ENCODE data around the gene CHST8.

The CHST8 gene

DNA sequence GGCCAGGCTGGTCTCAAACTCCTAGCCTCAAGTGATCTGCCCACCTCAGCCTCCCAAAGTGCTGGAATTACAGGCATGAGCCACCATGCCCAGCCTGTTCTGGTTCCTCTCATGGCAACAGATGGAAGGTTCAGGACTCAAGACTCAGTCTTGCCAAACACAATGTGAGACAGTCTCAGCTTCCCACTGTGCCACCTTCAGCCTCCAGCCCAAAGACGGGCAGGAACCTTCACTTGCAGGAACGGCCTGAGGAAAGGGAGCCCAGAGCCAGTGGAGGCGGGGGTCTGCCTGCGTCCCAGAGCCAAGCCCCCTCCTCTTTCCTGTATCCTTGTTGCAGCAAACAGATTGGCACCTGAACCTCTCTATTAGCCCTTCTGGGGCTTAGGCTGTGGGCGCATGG lies 2.9 kb upstream of the CHST8 start:
- DNase-seq (ENCODE audit: low spot score): no peak

DNA sequence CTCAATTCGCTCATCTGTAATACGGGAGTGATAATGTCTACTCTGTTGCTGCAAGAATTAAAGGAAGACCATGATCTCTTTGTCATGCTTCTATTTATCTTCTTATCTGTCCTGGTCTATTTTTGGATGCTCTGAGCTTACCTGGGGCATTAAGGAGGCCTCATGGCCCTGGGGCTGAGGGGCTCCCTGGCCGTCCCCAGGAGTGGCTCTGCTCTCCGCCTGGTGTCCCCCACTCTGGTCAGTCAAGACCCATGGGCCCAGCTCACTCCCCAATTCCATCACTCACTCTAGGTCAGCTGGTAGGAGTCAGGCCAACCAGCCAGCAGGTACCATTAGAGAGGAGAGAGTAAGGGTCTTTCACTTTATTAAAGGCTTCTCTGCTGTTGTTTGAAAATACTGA lies 1.1 kb upstream of the CHST8 start:
- DNase-seq (ENCODE audit: low spot score): no peak

DNA sequence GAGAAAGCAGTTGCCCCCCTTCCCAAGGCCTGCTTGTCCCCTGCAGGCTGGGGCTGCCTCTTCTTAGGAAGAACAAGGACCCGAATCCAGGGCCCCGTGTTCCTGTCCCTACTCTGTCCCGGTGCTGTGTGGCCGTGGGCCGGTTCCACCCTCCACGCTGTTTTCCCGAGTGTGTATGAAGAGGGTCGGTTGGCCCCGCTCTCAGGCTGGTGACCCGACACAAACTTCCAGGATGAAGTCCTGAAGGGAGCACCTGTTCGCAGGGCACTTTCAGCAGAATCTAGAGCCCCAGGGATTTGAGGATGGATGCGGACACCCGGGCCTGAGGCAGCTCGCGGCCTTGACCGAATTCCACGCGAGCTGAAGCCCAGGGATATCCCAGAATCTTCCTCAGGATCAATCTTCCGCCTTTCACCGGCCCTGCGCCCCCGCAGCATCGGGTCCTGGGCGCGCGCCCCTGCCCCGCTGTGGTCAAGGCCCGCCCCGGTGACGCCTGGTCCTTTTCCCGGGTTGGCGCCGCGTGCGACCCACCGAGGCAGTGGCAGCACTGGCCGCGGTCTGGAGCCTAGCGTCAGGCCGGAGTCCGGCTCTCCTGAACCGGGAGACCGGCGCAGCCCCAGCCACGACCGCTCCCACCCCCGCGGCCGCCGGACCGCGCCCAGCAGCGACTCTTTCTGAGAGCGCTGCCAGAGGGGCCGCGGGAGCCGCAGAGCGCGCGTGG lies 528 bp upstream of the CHST8 start:
- DNase-seq (ENCODE audit: low spot score): no peak

DNA sequence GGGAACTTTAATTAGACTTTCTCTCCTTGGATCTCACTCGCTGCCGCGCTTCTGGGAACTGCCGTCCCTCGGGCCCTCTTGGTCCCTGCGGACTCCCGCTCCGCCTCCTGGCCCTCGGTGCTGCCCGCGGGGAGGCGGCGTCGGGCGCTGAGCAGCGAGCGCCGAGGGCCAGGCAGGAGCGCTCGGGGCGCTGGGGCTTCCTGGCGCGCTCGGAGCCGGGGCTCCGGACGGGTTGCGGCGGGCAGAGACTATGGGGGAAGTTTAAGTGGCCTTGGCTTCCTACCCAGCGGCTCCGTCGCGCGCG lies 704 bp downstream of the CHST8 start:
- DNase-seq (ENCODE audit: low spot score): peak; percentile 61

DNA sequence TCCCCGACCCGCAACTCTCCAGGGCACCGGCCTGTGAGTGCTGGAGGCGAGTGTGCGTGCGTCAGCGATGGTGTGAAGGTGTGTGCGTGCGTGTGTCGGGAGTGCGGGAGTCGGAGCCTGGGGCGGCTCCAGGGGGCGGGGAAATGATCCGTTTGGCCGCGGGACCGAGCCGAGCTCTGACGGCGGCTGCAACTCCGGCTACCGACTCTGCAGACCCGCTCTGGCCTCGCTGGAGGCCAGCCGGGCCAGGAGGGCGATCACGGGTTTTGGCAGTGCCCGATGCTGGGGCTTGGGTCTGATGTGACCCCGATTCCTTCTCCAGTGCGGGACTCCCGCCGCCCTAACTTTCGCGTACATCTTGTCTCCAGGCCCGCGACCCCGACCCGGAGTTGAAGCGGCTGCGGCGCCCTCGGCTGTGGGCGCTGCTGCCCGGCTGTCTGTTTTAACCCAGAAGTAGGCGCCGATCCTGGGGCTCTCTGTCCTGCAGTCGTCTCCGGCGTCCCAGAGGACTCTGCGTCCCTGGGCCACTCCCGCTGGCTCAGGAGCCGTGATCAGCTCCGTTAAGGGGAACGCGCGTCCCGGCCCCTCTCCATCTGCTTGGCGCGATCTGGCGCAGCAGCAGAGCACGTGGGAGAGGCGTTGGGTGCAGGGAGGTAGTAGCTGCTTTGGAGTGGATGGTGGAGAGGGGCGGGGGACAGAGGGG lies 1.2 kb downstream of the CHST8 start:
- no peak for DNase-seq (ENCODE audit: low spot score)

DNA sequence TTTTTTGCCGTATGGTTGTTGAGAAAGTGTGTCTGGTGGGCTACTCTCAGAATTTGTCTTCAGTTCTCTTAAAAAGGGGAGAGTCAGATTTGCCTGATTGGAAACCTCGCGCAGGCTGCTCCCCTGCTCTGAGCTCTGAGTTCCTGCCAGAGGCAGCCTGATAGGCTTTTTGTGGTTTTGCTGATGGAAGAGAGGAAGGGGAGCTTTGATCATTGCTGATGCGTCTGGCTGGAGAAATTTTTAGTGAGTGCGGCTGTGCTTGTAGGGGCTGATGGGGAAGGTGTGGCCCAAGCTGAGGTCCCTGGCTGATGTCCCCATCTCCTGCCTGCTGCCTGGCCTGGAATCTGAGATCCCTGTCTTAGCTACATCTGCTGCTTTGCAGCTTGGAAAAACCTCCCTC lies 2.8 kb downstream of the CHST8 start:
- no peak for DNase-seq (ENCODE audit: low spot score)

DNA sequence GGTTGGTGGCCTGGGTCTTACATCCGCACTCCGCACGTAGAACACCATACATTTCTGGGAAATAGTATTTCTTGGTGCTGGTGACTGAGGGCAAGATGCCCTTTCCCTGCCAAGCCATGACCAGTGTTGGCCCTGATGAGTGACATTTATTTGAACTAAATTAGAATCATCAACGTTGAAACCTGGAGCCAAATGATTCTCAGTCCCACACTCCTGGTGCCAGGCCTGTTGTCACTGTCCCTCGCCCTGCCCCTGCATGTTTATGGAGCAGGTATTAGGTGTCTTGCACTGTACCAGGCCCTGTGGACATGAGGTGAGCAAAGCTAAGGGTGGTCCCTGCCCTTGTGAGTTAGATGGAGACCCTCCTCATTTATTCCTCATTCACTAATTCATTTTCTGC lies 5.8 kb downstream of the CHST8 start:
- no peak for DNase-seq (ENCODE audit: low spot score)

DNA sequence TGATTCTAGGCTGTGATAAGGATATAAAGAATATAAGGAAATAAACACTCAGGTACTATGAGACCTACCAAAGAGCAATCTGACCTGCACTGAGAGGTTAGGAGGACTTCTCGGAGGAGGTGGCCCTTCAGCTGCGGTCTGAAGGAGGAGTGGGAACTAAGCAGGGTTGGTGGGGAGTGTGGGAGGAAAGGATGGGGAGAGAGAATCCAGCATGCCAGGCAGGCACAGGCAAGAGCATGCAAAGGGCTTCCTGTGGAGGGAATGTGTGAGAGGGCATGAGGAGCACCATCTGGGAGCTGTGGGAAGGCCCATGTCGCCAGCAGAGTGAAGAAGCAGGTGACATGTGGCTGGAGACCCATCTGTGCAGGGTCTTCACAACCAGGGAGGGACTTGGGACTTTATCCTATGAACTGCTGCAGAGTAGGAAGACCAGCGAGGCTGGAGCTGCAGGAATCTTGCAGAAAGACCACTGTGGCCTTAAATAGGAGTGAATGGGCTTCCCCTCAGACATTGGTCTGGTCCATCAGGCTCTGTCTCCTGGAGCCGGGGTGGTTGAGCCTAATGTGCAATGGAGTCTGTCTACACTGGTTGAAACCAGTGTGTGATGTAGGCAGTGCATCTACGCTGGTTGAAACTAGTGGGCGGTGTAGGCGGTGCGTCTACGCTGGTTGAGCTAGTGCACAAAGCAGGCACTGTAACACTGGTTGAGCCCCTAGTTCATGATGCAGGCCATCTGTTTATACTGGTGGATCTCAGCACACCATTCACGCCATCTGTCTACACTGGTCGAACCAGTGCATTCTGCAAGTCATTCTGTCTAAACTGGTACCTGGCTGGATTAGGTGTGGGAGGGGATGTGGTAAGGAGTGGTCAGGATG lies 6.4 kb downstream of the CHST8 start:
- DNase-seq (ENCODE audit: low spot score): no peak

DNA sequence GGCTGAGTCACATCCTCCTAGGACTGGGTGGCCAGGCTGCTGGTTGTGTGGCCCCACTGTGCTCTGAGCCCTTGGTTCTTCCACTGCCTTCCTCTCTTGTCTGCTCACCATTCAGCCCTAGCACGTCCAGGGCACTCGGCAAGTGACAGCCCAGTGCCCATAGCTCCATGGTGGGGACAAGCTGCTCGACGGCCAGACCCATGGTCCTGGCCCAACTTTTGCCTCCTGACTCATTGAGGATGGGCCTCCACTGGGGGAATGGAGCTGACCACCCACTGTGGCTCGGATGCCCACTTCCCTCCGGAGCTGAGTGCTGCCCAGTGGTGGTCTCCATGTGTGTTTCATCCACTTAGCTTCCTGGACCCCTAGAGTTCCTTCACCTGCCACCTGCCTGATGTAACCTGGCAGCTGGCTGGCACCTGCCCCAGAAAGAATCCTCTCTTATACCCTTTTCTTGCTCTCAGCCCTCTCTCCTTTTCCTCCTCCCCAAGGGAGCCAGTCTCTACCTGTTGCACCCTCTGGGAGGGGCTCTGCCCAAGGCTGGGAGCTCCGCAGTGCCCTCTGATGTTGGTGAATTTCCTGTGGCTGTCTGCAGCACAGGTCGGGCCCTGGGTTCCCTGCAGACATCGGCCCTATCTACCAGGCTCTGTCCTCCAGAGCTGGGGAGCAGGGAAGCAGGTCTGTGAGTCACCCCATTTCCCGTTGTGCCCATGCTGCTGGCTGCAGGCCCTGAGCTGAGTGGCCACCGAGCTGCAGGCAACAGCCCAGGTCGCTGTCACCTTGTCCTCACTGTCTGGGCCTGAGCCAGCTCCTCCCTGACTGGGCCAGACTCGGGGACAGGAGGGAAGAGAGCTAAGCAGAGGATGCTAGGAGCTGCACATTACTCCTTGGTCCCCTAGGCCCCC lies 7.4 kb downstream of the CHST8 start:
- DNase-seq (ENCODE audit: low spot score): no peak

DNA sequence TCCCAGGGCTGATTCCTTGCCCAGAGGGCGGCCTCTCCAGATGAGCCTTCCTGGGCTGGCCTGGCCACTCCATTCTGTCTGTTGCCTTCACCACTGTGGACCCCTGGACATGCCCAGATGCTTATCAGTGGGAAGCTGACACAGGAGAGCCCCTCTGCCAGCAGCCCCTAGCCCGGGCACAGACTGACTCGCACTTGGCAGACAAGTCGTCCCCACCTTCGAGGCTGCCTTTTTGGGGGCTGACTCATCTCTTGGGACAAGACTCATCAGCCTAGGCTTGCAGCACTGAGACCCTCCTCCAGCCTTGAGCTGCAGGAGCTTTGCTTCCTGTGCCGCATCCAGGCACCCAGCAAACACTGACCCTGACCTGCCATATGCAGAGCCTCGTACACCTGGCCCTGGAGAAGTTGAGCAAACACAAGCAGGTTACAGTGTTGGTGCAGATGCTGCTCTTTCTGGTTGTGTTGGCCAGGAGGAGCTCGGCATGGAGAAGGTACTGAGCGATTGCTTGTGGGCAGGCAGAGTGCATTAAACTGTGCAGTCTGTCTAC lies 8.1 kb downstream of the CHST8 start:
- no peak for DNase-seq (ENCODE audit: low spot score)

DNA sequence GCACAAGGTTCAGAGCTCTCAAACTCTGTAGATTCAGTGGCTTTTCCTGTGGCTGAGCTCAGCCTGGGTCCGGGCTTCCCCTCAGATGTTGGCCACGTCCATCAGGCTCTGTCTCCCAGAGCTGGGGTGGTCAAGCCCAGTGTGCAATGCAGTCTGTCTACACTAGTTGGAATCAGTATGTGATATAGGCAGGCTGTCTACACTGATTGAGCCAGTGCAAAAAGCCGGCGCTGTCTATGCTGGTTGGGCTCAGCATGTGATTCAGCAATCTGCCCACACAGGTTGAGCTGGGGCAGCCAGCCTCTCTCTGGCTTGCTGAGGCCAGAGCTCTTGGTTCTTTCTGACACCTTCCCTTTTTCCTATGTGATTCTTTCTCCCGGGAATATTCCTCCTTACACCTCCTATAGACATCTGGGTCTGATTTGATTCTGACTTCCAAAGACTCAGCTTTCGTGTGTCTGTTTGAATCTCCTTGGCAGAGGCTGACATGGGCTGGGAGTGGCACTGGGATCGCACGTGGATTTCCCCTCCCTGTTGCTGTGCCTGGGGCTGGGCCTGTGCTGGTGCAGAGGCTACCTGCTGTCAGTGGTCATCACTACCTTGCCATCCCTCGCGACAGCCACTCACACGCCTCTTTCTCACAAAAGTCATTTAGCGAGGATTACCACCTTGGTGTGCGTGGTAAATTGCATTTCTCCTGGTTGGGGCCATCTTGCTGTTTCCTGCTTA lies 9.3 kb downstream of the CHST8 start:
- DNase-seq (ENCODE audit: low spot score): no peak

DNA sequence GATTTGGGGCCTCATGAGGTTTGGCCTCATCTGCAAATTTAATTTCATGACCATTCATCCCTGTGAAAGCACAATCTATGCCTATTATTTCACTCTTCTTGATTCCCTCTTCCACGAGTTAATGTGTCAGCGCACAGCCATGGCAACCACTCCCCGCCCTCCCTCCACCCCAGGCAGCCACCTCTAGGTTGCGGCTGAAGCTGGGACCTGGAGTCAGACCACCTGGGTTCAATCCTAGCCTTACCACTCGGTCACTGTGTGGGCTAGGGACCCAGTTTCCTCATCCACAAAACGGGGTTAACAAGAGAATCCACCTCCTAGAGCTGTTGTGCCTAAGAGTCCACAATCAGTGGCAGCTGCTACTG lies 9.8 kb downstream of the CHST8 start:
- DNase-seq (ENCODE audit: low spot score): no peak

DNA sequence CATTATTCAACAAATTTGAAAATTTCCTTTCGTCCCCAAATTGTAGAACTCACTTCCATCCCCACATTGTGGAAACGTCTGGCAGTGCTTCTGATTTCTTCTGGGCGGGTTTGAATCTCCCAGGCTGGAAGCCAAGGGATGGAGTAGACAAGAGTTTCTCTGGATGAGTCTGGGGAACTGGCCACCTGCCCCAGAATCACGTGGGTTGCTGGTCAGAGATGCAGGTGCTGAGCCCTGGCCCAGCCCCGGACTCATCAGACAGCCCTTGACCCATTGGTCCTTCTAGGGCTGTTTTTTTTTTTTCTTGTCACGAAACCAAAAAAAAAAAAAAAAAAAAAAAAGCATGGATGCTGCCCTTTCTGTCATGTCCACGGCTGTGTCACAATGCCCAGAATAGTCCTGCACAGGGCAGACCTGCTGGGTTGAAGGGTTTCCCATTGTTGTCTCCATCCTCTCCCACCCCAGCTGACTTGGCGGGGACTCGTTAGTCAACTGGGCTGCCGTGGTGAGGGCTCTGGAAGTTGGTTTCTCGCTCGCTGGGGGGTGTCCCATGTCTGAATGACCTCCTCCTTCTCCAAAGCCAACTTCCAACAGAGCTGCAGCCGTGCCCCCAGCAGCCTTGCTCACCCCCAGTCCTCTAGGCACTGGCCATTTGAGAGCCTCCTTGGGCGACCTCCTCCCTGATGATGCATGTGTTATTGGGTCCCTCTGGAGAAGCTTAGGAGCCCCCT lies 12.8 kb downstream of the CHST8 start:
- DNase-seq (ENCODE audit: low spot score): no peak

DNA sequence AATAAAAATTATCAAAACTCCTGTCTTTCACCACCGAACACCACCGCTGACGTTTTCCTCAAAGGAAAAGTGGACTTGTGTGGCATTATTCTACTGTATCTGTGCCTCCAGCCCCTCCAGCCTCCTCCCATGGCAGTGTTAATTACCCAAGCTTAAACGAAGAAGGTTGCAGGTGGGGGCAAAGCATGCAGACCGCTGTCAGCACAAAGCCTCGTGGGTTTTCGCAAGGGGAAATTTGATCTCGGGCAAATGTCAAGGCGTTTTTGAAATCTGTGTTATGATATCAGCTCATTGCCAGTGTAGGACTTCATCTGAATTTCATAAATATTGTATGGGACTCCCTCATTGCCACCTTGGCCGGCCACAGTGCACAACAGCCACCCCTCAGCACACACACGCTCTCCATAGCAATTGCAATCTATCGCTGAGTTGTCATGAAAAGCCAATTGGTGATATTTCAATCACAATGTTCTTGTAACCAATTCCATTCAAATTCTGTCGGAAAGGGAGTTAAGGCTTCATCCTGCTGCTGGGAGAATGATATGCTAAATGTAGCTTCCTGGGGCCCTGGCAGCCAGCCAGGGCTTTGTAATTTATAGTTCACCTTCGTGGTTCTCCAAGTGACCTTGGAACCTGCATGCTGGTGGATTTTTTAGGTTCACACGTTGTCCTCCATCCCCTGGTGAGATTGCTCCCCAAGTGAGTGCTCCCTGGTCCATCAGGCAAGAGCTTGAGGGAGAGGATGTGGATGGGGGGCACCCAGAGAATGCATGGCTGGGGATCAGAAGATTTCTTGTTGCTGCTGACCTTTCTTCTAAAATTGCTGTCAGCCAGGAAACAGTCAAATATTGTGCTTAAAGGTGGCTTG lies 16.6 kb downstream of the CHST8 start:
- DNase-seq (ENCODE audit: low spot score): no peak

DNA sequence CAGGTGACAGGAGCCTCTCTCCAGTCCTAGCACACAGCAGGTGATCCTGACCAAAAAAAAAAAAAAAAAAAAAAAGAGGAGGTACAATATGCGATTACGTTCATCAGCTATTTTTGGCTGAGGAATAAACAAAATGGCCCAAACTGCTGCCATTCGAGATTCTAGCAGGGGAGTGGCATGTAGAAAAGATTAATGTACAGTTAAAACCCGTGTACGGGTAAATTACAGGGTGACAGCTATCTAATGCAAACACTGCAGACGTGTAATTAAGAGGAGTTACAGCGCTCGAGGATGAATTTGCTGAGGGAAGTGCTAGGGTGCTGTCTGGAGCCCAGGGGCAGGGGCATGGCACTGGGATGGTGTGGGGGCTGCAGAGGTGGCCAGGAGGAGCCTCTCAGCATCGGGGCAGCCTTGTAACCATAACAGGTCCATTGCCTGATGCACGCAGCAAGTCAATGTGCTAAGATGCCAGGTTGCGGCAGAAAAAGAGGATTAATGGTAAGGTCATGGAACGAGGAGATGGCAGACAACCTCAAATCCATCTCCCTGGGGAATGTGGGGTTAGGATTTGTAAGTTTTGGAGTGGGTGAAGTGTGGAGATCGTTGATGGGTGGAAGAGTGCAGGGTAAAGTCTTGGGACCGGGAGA lies 17.4 kb downstream of the CHST8 start:
- no peak for DNase-seq (ENCODE audit: low spot score)

DNA sequence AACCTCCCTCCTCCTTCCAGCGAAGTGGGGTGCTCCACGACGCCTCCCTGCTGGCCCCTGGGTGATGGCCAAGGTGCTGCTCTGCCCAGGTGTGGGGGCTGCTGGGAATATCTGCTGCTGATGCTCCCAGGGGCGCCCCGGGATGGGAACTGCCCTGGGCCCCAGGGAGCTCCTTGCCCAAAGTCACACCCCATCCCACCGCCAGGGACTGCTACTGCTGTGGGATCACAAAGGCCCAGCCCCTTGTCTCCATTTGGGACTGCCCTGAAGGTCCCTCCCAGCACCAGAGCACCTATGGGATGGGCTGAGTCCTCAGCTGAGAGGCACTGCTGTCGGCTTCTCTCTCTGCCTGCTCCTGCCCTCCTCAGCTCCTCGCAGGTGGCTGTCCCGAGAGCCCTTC lies 19.0 kb downstream of the CHST8 start:
- DNase-seq (ENCODE audit: low spot score): no peak

DNA sequence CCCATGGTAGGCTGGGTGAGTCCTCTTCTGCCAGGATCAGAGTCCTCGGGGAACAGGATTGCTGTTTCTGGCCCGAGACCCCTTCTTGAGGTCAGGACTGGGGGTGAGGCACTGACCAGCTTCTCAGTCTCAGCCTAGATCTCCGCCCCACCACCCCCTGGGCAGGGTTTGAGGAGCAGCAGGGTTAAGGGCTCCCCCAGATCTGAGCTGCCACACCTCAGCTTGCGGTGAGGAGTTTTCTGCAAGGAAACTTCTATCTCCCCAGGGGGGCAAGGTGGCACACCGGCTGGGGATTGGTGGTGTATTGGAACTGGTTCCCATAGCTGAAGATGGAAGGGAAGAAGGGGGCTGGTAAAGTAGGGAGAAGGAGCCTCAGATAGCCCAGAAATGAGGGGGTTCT lies 19.5 kb downstream of the CHST8 start:
- no peak for DNase-seq (ENCODE audit: low spot score)

DNA sequence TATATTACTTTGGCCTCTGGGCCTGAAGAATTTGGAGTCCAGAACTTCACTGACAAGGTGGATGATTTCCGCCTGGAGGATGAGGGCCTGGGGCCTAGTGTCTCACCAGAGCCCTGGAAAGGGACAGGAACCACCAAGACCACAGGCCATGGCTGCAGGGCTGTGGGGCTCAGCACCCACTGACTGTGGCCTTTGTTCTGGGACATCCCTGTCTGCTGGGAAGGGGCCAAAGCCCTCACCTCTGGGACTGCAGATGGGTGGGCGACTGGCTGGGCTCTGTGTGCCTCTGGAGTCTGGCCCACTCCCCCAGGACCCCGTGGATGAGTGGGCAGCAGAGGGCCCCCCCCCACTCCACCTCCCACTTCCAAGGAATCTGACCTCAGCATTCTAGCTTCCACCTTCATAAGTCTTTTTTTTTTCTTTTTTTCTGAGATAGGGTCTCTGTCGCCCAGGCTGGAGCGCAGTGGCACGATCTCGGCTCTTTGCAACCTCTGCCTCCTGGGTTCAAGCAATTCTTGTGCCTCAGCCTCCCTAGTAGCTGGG lies 20.3 kb downstream of the CHST8 start:
- DNase-seq (ENCODE audit: low spot score): no peak
